NCI-H2081 (cell line): Measurements from ENCODE around the gene TRMU.

Source experiments
- DNase-seq, 2 experiments: peaks; one replicate each; lab custom pipeline; 2025; lab: John Stamatoyannopoulos, UW

TRMU gene

DNA sequence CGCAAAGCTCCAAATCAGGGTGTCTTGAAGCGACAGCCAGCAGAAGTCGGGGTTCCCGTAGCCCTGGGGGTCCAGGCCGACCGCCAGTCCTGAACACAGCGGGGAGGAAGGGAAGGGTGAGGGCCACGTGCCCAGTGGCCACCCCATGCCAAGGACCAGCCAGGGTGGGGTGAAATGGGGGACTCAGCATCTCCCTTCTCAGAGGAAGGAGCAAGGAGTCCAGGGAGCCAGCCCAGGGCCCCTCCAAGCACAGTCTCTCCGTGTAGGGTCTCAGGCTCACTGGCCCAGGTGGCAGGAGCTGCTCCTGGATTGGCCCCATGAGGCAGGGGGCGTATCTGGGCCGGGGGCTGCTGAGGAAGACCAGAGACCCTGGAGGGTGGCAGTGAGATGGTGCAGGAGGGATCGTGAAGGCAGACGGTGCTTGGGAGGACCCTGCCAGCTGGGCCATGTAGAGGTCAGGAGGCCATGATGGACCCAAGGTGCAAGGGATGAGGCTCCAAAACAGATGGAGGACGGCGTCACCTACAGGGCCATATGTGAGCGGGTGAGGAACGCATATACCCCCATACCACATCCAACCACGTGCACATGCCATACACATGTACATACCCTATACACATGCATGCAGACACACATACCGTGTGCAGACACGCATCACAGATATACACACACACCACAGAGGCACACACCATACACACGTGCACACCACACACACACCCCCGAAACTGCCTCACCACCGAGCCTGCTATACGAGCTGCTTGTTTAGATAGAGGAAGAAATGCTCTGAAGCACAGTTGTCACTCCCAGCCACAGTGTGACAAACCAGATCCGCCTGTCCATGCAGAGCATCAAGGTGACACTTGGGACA lies 34.4 kb downstream of the TRMU start:
- no peak for DNase-seq

DNA sequence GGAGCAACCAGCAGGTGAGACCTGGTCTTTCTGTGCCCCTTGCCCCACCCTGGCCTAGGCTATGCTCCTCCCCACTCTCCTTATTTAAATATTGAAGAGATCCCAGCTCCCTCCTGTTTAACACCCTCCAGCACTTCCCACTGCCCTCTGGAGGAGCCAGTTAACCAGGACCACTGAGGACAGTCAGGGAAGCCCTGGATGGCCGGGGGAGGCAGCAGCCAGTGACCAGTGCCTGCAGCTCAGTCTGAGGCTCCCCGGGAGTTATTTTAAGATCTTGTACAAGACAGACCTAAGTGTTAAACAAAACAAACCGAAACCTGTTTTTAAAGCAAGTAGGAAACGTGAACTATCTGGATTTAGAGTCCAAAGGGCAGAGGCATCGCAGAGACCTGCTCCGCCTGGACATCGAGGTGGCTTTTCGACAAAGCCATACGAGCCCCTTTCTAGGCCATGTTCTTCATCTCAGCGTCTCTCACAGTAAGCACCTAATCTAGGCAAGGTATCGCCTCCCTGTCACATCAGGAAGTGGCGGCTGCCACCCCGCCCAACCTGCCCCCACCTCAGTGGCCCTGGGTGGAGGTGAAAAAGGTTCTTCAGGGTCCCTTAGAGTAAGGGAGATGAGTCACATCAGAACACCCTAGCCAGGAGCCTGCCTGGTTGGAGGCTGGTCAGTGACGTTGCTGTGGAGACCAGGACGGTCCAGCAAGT lies 35.2 kb downstream of the TRMU start:
- DNase-seq, result no peak

DNA sequence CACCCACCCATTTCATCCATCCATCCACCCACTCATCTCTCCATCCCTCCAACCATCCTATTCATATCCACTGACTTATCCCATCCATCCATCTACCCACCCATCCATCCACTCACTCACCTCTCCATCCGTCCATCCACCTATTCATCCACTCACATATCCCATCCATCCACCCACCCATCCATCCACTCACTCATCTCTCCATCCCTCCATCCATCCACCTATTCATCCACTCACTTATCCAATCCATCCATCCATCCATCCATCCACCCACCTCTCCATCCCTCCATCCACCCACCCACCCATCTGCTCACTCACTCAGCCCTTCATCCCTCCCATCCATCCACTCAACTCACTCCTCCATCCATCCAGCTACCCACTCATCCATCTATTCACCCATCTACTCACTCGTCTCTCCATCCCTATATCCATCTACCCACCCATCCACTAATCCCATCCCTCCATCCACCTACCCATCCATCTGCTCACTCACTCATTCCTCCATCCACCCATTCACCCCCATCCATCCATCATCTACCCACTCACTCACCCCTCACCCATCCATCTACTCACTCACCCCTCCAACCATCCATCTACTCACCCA lies 36.2 kb downstream of the TRMU start:
- DNase-seq, result no peak

DNA sequence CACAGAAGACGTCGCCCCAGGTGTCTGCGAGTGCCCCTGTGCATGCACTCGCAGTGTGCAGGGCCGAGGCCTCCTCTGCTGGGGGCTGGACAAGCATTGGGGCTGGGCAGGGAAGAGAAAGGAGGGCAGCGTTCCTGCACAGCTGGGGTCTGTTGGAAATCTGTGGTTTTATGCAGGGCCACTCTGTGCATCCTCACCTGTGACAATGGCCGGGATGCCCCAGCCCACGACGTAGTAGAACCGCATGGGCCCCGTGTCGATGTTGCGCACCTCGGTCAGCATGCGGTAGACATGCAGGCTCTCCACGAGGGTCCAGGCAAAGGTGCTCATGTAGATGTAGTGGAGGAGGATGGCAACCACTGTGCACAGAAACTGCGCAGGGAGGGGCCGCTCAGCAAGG lies 37.2 kb downstream of the TRMU start:
- no peak for DNase-seq

DNA sequence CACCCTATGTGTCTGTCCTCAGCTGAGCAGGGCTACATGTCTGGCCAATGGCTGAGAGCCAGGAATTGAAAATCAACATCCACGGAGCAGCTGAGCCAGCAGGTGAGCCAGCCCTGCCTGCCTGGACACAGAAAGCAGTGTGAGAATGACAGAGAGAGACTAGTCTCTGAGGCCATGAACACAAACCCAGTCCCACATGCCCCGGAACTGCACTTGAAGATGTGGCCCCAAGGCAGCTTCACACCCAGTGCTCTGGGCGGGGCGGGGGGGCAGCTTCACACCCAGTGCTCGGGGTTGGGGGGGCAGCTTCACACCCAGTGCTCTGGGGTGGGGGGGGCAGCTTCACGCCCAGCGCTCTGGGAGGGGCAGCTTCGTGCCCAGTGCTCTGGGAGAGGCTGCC lies 37.6 kb downstream of the TRMU start:
- DNase-seq, result peak in 1 of 2 experiments; percentile 11

DNA sequence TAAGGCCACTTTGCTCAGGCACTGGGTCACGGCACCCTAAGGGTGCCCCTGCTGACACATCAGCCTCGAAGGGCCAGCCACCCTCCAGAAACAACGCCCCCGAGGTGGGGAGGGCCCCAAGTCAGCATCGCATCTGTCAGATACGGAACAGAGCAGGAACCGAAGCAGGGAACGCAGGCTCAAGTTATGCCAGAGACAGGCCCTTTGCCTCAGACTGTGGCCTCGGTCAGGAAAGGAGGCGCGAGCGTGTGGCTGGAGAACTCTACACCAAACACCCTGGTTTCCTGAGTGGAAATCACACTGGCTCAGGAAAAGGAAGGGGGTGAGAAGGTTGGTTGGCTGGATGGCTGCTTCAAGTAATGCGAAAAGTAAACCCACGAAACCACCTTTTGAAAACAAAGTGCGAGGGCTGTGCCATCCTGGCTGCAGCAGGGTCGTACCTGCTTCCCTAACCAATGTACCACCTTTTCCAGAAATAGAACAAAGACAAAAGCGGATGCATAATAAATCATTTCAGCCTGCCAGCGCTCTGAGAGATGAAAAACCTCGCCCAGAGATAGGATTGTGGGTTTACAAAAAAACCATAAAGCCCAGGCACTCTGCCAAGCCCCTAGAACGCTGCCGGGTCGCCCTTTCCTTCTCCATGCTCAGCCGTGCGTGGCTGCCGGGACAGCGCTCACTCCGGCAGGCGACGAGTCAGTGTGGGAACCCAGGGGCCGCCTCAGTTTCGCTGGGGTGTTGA lies 38.6 kb downstream of the TRMU start:
- DNase-seq, result no peak

DNA sequence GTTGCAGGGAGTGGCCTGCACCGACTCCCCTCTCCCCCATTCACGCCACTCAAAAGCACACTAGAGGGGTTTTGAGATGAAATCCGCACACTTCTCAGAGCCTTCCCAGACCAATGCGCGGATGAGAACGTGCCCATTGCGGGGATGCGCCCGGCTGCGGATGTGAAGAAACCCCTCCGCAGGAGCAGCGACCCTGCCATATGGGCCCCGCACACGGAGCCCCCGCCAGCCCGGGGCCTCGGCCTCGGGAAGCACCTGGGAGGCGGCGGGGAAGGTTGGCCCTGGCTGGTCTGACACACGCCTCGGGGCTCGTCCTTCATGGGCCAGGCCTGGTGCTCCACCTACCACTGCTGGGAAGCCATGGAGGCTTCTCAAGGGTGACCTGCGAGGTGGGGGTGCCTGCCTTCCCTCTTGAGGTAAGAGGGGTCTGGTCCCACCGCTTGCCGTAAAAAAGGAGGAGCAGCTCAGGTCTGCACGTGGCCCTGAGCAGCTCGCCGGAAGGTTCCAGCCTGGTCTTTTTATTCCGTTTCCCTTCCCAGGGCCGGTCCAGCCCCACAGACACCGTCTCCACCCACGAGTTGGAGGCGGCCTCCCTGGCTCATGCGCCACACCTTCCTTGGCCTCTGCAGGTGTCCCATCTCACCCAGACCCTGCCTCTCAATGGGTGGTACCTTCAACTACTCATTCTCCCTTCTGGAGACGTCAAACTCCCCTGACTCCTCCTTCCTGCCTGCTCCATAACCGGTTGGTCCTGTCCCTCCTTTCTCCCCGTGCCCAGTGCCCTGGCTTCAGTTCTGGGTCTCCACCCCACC lies 39.4 kb downstream of the TRMU start:
- DNase-seq, result no peak

DNA sequence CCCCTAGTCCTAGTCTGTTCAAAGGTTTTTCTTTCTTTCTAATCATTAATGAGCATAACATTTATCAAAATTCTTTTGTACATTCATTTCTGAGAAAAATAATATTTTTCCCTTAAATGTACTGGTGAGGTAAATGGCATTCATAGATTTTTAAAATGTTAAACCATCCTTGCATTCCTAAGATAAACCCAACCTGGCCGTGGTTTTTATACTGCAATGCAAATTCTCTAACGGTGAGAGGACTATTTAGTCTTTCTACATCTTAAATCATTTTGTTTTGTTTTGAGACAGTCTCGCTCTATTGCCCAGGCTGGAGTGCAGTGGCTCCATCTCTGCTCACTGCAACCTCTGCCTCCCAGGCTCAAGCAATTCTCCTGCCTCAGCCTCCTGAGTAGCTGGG lies 40.6 kb downstream of the TRMU start:
- DNase-seq, result no peak

DNA sequence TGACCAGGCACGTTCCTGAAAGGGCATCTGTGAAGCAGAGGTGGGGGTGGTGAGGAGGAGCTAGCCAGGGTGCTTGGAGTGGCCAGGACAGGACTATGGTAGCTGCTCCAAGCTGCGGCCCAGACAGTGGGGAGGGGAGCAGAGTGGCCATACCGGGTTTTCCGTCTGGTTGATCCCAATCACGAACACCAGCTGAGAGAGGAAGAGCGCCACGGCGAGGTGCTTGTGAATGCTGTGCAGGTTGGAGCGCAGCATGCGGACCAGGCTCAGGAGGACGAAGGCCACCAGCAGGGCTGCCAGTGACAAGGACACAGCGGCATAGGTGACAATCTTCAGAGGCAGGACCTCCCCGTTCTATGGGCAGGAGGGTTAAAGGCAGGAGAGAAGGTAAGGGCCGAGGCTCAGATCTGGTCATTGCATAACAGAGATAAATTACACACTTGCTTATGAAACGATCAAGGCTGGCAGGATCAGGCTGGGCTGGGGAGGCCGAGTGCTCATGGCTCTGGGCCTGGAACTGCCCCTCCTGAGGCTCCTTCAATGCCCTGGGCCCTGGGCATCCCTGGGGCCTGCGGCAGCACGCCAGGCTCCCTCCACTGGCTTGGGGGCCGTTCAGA lies 41.5 kb downstream of the TRMU start:
- no peak for DNase-seq

DNA sequence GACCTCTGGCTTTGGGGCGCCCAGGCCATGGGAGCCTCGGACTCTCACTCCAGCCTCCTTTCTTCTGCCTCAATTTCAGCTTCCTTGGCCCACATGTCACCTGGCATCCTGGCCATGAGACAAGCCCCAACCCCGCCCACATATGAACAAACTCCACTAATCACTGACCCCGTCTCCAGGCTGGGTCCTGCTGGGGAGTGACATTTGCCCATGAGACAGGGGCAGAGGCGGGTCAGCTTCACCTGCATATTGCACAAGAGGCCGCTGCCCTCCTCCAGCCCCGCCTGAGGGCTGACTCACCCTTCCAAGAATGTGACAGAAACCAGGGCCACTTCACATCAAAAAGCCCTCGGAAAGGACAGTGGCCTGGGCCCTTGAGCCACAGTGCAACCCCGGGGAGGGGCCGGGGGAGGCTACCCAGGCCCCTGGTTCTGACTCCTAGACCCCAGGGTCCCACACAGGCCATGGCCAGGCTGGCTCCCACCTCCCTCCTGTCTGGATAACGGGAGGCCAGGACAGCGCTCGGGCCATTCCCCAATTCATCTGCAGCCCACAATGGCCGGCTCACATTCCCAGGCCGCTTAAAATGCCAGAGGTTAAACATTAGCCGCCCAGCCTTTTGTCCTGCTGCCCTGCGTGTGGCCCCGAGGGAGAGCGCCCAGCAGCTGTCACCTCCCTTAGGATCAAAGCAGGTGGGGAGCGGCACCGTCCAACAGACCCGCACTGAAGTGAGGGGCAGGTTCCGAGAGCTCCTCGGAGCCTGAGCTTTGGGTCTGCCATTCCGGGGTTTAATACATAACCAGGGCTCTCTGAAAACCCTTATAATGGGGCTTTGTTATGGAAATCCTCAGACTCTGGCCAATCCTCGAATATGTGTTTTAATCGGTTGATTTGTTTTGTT lies 42.3 kb downstream of the TRMU start:
- no peak for DNase-seq

DNA sequence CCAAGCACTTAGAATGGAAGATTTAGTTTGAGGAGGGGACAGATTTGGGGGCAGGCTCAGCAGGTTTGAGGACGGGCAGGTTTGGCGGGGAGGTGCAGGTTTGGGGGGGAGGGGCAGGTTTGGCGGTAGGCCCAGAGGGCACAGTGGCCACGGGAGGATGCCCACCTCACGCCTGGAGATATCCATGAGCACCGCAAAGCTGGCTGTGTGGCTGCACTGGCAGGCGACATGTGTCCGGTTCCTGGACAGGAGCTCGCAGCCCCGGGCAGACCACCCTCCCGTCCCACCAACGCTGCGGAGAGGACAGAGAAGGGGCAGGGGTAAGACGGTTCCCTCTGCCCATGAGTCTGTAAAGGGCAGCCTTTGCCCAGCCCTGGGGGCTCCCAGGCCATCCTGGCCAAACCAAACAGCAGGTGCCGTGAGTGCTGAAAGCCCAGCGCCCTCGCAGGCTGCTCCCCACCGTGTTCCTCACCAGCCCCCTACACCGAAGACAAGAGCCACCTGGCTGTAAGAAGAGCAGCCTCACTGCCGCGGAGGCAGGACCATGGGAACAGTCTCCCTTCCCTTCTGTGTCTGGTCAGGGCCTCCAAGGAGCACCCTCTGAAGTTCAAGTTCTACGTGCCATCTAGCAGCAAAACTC lies 43.0 kb downstream of the TRMU start:
- DNase-seq, result no peak

DNA sequence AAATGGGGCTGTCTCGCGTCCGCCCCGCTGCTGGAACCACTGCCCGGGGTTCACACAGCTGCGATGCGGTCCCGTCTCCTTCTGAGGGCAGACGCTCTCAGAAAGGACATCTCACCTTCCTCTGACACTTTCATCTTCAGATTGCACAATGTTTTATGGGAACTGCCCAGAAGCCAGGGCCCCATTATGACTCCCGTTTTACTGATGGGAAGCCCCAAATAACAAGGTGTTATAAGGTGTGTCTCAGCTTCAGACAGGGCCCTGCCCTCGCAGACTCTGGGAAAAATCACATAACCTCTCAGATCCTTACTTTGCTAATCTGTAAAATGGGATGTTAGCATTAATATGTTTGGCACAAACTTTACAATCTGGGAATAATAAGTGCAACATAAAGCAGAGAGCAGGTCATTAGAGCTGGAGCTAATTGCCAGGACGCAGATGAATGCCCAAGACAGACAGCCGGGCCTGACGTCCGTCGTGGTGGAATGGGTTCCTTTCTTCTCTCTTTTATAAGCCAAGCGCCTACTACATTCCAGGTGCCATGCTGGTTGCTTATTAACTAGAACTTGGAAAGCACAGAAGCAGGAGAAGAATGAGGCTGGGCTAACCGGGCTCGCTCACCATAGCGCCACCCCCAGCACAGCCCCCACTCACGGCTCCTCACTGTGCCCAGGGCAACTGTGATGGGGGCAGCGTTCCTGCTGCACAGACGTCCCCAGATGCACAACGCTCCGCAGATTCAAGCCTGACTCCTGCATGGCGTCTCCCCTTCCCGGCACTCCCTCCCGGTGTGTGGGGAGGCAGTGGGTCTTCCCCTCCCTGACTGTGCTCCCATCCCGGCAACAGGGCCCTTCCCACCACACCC lies 43.8 kb downstream of the TRMU start:
- no peak for DNase-seq

DNA sequence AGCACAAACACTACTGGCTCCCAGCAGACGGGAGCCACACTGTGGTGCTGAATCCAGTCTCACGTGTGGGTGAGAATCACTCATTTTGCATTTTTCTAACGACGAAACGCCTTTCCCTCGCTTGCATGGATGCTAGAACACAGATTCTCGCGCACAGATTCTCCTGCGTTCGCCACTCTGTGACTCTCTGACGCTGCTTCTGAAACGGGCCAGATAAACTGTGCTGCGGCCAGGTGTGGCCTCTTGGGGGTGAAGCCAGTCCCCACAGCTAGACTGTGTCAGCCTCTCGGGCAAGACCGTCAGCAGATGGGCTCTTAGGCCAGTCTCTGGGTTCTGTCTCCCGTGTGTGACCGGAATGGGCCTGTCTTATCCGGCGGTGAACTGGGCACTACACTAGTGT lies 44.6 kb downstream of the TRMU start:
- DNase-seq, result no peak

DNA sequence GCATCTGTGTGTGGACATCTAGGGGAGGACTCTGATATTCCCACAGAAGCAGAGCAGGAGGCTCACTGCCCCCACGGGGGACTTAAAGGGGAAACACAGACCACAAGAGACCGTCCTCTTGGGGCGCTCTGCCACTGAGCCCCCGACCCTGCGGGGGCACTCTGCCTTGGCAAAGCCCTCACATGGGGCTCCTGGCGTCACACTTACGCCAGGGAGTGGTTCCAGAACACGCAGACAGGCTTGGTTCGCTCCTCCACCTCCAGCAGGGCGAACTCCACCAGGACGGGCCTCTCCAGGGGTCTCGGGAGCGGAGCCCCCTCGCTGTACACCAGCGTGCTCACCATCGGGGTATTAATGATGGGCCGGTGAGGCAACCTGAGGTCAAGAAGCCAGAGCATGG lies 45.1 kb downstream of the TRMU start:
- DNase-seq, result no peak

DNA sequence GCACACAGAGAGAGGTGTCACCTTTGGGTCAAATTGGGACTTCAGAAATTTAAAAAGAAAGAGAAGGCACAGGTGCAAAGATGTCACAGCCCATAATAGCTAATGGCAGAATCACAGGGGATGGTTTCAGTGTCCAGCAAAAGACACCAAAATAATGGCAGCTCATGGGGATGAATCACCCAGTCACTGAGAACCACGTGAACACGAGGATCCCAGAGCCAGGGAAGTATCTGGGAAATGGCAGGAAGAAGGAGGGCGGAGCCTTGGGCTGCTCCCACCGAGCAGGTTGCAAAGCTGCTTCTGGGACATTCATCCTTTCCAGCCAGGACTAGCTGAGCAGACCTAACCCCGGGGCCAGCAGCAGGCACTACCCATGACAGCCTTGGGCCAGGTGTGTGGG lies 45.6 kb downstream of the TRMU start:
- DNase-seq, result no peak

DNA sequence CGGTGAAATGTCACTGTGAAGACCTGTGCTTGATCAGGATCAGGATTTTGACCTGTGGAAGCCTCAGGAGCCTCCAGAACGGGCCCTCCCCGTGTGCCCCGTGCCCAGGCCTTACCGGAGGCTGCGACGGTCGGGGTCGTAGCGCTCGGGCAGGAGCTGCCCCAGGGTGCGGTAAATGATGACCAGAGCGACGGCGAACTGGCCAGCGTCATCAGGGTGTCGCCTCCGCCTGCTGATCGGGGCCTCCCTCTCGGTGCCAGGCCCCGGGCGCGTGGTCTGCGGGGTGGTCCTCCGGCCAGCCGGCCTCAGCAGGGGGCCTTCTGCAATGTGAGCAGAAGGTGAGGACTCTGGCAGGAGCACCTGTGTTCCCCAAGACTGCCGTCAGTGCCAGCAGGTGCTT lies 46.2 kb downstream of the TRMU start:
- DNase-seq, result no peak

DNA sequence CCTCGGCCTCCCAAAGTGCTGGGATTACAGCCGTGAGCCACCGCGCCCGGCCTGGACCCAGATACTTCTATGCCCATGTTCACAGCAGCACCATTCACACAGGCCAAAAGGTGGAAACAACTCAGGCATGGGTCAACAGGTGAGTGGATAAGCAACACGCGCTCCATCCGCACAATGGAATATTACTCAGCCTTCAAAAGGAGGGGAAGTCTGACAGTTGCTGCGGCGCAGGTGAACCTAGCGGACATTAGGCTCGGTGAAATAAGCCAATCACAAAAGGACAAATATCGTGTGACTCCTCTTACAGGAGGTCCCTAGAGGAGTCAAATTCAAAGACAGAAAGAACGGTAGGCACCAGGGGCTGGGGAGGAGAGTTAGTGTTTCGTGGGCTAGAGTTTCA lies 47.0 kb downstream of the TRMU start:
- DNase-seq, result no peak

DNA sequence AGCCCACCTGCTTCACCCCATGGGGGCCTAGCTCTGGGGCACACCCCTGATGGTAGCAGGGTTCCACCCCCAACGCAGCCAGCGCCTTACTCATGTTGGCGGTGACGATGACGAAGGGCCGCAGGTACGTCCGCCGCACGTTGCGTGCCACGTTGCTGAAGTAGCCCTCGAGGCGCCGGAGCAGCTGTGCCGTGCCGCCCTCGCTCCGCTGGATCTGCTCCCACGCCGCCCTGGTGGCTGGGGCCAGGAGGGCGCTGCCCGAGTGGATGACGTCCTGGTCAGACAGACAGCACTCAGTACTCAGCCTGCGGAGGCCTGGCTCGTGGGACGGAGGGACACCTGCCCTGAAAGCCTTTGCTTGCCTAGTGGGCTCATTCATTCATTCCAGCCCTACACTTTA lies 50.8 kb downstream of the TRMU start:
- no peak for DNase-seq

DNA sequence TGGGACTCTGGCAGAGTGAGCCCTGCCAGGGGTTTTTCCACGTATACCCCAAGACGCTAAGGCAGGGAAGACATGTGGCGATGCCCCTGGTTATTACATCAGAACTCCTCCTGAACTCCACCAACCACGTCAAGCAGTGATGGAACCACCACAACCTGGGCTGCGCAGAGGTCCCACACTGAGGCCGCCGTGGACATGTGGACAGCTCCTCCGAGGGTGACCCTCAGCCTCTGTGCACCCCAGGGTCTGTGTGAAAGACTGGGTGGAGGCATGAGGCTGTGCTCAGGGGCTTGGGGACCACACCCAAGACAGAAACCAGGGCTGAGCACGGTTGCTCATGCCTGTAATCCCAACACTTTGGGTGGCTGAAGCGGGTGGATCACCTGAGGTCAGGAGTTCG lies 52.2 kb downstream of the TRMU start:
- no peak for DNase-seq
